IMR-90 (cell line): Measurements from ENCODE around the gene AMDHD2. TPM values are rescaled to one million over a fixed set of nuclear protein-coding genes. Genes with fewer than 3 reads are reported as not detected.

ENCODE experiments used
- ATAC-seq: fragments of 200-7000 bp; cut with Tn5 transposase; 2 replicates; pipeline ENCODE4 v1.9.1; 2020; ENCODE audit warnings: low read depth, mild to moderate bottlenecking, moderate library complexity
- BruUV-seq: library from RNA; stranded (reverse); fragments of 400-500 nt; replicated peaks from 2 replicates; lab custom pipeline; 2021; lab: Mats Ljungman, UMichigan
- CTCF ChIA-PET: fragments of 300-600 bp; formaldehyde crosslinking; extraction: SDS; loops from one replicate; lab custom pipeline; 2021; ENCODE audit warnings: antibody characterized with exemption; lab: Yijun Ruan, JAX
- POLR2A ChIA-PET: fragments of 300-600 bp; sonication (Branson Sonifier 250); formaldehyde crosslinking; loops from one replicate; lab custom pipeline; 2022; ENCODE audit warnings: antibody characterized with exemption; ENCODE audit not compliant: unreplicated experiment; lab: Charles Lee
- DNase-seq: peaks from one replicate; pipeline ENCODE4 v3.0.0; 2013
- H2AFZ ChIP-seq: replicated peaks from 2 replicates; pipeline ENCODE3; 2013; ENCODE audit warnings: low read length, mild to moderate bottlenecking; ENCODE audit not compliant: poor library complexity
- H2AK5ac ChIP-seq: 2 replicates; pipeline ENCODE4 v1.6.1; 2013; ENCODE audit warnings: low read depth, low read length, inconsistent platforms
- H2AK9ac ChIP-seq: replicated peaks from 2 replicates; pipeline ENCODE3; 2013; ENCODE audit warnings: mild to moderate bottlenecking, low read depth, low read length, moderate library complexity; ENCODE audit not compliant: poor library complexity
- H2BK120ac ChIP-seq: 2 replicates; pipeline ENCODE4 v1.6.1; 2013; ENCODE audit warnings: low read depth, low read length, inconsistent platforms
- H2BK15ac ChIP-seq: 3 replicates; pipeline ENCODE4 v1.6.1; 2013; ENCODE audit warnings: low read depth, low read length, inconsistent platforms
- H2BK20ac ChIP-seq: 2 replicates; pipeline ENCODE4 v1.6.1; 2013; ENCODE audit warnings: low read depth, mild to moderate bottlenecking, inconsistent platforms, low read length, moderate library complexity
- H2BK5ac ChIP-seq: 2 replicates; pipeline ENCODE4 v1.6.1; 2013; ENCODE audit warnings: mild to moderate bottlenecking, low read depth, low read length, inconsistent platforms; ENCODE audit not compliant: poor library complexity, severe bottlenecking
- H3K14ac ChIP-seq: replicated peaks from 2 replicates; pipeline ENCODE4 v1.6.1; 2013; ENCODE audit warnings: low read depth, low read length, inconsistent platforms
- H3K18ac ChIP-seq: 2 replicates; pipeline ENCODE4 v1.6.1; 2013; ENCODE audit warnings: low read depth, low read length, control low read depth
- H3K23ac ChIP-seq: 2 replicates; pipeline ENCODE4 v1.6.1; 2013; ENCODE audit warnings: low read depth, low read length, inconsistent platforms
- H3K27ac ChIP-seq: 2 replicates; pipeline ENCODE4 v1.5.1; 2013; ENCODE audit warnings: mild to moderate bottlenecking, control low read depth, low read length; ENCODE audit not compliant: insufficient read depth
- H3K27me3 ChIP-seq: 2 replicates; pipeline ENCODE4 v1.6.1; 2013; ENCODE audit warnings: low read length; ENCODE audit not compliant: control insufficient read depth, insufficient read depth
- H3K36me3 ChIP-seq: 2 replicates; pipeline ENCODE4 v1.6.1; 2013; ENCODE audit warnings: low read length, mixed read lengths; ENCODE audit not compliant: control insufficient read depth, insufficient read depth
- H3K4ac ChIP-seq: 2 replicates; pipeline ENCODE4 v1.6.1; 2013; ENCODE audit warnings: low read depth, low read length, inconsistent platforms
- H3K4me1 ChIP-seq: 2 replicates; pipeline ENCODE4 v1.6.1; 2013; ENCODE audit warnings: low read length, mixed read lengths; ENCODE audit not compliant: control insufficient read depth, insufficient read depth
- H3K4me2 ChIP-seq: 2 replicates; pipeline ENCODE4 v1.6.1; 2013; ENCODE audit warnings: low read depth, mild to moderate bottlenecking, control low read depth, low read length, moderate library complexity
- H3K4me3 ChIP-seq: 2 replicates; pipeline ENCODE4 v1.5.1; 2013; ENCODE audit warnings: low read depth, mild to moderate bottlenecking, control low read depth, low read length, moderate library complexity; ENCODE audit not compliant: insufficient read depth
- H3K56ac ChIP-seq: 2 replicates; pipeline ENCODE4 v1.6.1; 2013; ENCODE audit warnings: low read length, inconsistent platforms; ENCODE audit not compliant: insufficient read depth; ENCODE audit errors: extremely low read depth
- H3K79me1 ChIP-seq, 2 experiments: 2 replicates each; pipeline ENCODE4 v1.6.1; 2013; ENCODE audit warnings: low read length in 2 of 2, inconsistent platforms in 1 of 2, low read depth in 1 of 2
- H3K9ac ChIP-seq: 2 replicates; pipeline ENCODE4 v1.6.1; 2013; ENCODE audit warnings: low read depth, low read length, control low read depth
- H3K9me1 ChIP-seq: 2 replicates; pipeline ENCODE4 v1.6.1; 2013; ENCODE audit warnings: low read length, inconsistent platforms; ENCODE audit not compliant: insufficient read depth
- H3K9me3 ChIP-seq: 2 replicates; pipeline ENCODE4 v1.6.1; 2013; ENCODE audit warnings: low read length; ENCODE audit not compliant: control insufficient read depth, insufficient read depth
- H4K20me1 ChIP-seq: 2 replicates; pipeline ENCODE4 v1.6.1; 2013; ENCODE audit warnings: low read length, inconsistent platforms; ENCODE audit not compliant: insufficient read depth
- H4K5ac ChIP-seq: 2 replicates; pipeline ENCODE4 v1.6.1; 2013; ENCODE audit warnings: mild to moderate bottlenecking, low read depth, low read length, control low read depth
- H4K8ac ChIP-seq, 2 experiments: 2 replicates each; pipeline ENCODE4 v1.6.1; 2013; ENCODE audit warnings: low read depth in 2 of 2, low read length in 2 of 2, control low read depth in 1 of 2, inconsistent platforms in 1 of 2
- H4K91ac ChIP-seq: 2 replicates; pipeline ENCODE4 v1.6.1; 2013; ENCODE audit warnings: low read depth, low read length, inconsistent platforms; ENCODE audit not compliant: insufficient read depth
- CEBPB ChIP-seq: IDR thresholded peaks from 2 replicates; pipeline ENCODE4 v1.6.1; 2012; ENCODE audit warnings: low read depth, low read length, improper control_type of control experiment
- MAZ ChIP-seq: IDR thresholded peaks from 2 replicates; pipeline ENCODE4 v1.6.1; 2012; ENCODE audit warnings: low read depth, mild to moderate bottlenecking, low read length, improper control_type of control experiment, moderate library complexity, borderline replicate concordance
- WGBS, 2 experiments: methylation state at CpG; one replicate each; pipeline versions ENCODE4 v1.1.5 to v1.1.7; 2013; ENCODE audit warnings: missing lambda C conversion rate in 2 of 2; ENCODE audit not compliant: insufficient read length in 1 of 2; ENCODE audit errors: extremely low coverage in 2 of 2; 5-methylcytosine and 5-hydroxymethylcytosine counted together
- dilution Hi-C: fragments of 300-500 bp; cut with HindIII; formaldehyde crosslinking; loops from one replicate; pipeline ENCODE4 v1.14.3; 2018; ENCODE audit warnings: low sequenced_read_pairs; ENCODE audit not compliant: unreplicated experiment
- in situ Hi-C: fragments of 300-500 bp; cut with MboI; formaldehyde crosslinking; loops from 3 replicates; pipeline ENCODE4 v1.14.3; 2019; ENCODE audit warnings: low sequenced_read_pairs, inconsistent platforms, mixed read lengths
- intact Hi-C: fragments of 100-400 bp; cut with micrococcal nuclease; formaldehyde crosslinking; loops from 2 replicates; pipeline ENCODE4 v1.10.0; 2022
- polyA plus RNA-seq, 3 experiments: library from polyadenylated mRNA; depleted of rRNA; stranded (reverse); fragments of >200 nt; gene quantifications; 2 replicates each; pipeline ENCODE4 v1.2.3, GENCODE V29; 2012; ENCODE audit warnings: low replicate concordance in 1 of 3
- total RNA-seq: library from RNA; depleted of rRNA; stranded (reverse); fragments of >200 nt; gene quantifications from 2 replicates; pipeline ENCODE4 v1.2.3, GENCODE V29; 2012

AMDHD2 gene
- total and polyA plus RNA-seq, 2 of the 4 experiments (the other 2 are of a cell fraction): 10.6 to 30.3 TPM

DNA sequence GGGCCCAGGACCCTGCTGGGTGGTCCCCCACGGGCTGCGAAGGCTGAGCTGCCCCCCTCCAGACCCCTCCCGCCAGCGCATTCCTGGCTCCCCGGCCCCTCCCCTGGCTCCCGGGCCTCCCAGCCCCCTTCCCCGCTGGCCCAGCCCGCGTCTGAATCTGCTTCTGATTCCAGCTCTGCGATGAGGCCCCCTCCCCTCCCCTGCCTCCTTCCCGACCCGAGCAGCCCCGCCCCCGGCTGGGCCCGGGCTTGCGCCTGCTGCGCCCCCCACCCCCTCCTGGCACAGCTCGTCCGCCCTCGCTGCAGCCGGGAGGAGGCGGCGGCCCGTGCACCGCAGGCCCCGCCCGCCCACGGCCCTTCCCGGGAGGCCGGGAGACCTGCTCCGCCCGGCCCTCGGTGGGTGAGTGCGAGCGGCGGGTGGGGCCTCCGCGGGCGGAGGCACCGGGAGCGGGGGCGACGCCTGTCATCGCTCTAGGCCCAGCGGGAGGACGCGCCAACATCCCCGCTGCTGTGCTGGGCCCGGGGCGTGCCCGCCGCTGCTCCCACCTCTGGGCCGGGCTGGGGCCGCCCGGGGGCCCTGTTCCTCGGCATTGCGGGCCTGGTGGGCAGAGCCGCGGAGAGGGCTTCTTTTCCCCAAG lies 49.0 kb upstream of the AMDHD2 start, which contains the start of gene NTN3:
NTN3 (plus strand) TSS at position 282 of the 637 bp plus-strand sequence. CDS start 405 bp downstream, outside the sequence.
- in situ Hi-C loops (no loop called here), dilution Hi-C loops (no loop called here), intact Hi-C loops (no loop called here)
- Histone ChIP-seq H3K4me3 (peak within 1 kb of the TSS; percentile 27), H3K9me3 (no peaks in the 10 kb centered on the region), H4K20me1 (peaks cover 10% of the 10 kb centered on the region), H2BK120ac (no peak within 1 kb of the TSS), H2BK15ac (no peak within 1 kb of the TSS), H3K23ac (peak within 1 kb of the TSS; percentile 24; the same call in 1 of the 2 replicates), H2BK5ac (no peak within 1 kb of the TSS), H3K18ac (no peak within 1 kb of the TSS), H3K36me3 (no peaks in the 10 kb centered on the region), H2AFZ (peak within 1 kb of the TSS; percentile 78), H2BK20ac (no peak within 1 kb of the TSS), H3K9me1 (peaks cover 8% of the 10 kb centered on the region), H3K9ac (no peak within 1 kb of the TSS), H3K4me1 (peaks cover 24% of the 10 kb centered on the region), H2AK5ac (peak within 1 kb of the TSS; percentile 0; the same call in 1 of the 2 replicates), H3K4me2 (peak within 1 kb of the TSS; percentile 57), H3K14ac (peak within 1 kb of the TSS; percentile 66; the same call in 1 of the 2 replicates), H3K27ac (no peak within 1 kb of the TSS), H3K27me3 (no peaks in the 10 kb centered on the region; the same call in 1 of the 2 replicates), H3K56ac (no peak within 1 kb of the TSS), H2AK9ac (peak within 1 kb of the TSS; percentile 88), H4K91ac (peak within 1 kb of the TSS; percentile 17; the same call in 1 of the 2 replicates), H4K8ac (peak within 1 kb of the TSS in 1 of 2 experiments; percentile 6; a peak in 1 of 4 replicates), H4K5ac (peak within 1 kb of the TSS; percentile 25; the same call in 1 of the 2 replicates), H3K79me1 (peaks cover 10 to 33% of the 10 kb centered on the region in 2 experiments; a peak in 2 of 4 replicates), H3K4ac (0 out of 2 replicates have a peak within 1 kb of the TSS, but pooled peaks have one; percentile 7)
- TF ChIP-seq CEBPB (no peak), MAZ (peak; percentile 51; the same call in 1 of the 2 replicates)
- ChIA-PET CTCF (no interaction called here), POLR2A (interaction anchor here (0.6 to 1.0 kb wide), 2 partner anchors 17 to 41 kb away, joined by 3 to 8 read pairs; no protein-coding TSS in a partner anchor)
- no peak for DNase-seq
- no TSS peak for BruUV-seq
- 4% methylated on average over 26 of the region's 59 CpGs; no CpG with 5 or more reads in 1 of the 2 experiments for WGBS, 2 experiments
- peak; percentile 2 for ATAC-seq
